Fibroblast of pulmonary artery (primary cell): Measurements from ENCODE around the gene RBM47.

Source experiments
- DNase-seq: peaks from one replicate; pipeline ENCODE4 v3.0.0-alpha.2; 2010; ENCODE audit warnings: low read depth
- H3K4me3 ChIP-seq: replicated peaks from 2 replicates; pipeline ENCODE4 v1.5.1; 2011; ENCODE audit warnings: low read depth, mild to moderate bottlenecking, control low read depth, low read length, moderate library complexity
- TF ChIP-seq, protein P1 (sequence below): IDR thresholded peaks from 2 replicates; pipeline ENCODE4 v1.5.1; 2011; ENCODE audit warnings: mild to moderate bottlenecking, control low read depth, low read length, inconsistent platforms; ENCODE audit errors: missing control alignments

The RBM47 gene

DNA sequence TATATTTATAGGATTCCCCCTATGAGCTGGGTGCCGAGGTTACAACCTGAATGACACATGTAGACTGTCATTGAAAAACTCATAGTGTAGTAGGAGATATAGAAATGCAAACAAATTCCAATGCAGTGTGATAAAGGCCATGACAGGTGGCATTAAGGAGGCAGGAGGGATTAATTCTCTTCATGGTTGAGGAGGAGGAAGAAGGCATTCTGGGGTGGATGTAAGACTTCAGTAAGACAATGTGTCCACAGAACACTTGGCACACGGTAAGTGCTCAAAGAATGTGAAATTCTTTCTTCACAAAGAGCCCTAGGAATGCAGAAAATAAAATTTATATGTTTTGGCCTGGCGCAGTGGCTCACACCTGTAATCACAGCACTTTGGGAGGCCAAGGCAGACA lies 136.5 kb downstream of the RBM47 start:
- DNase-seq: no peak
- H3K4me3 ChIP-seq: no peak overlapping the region
- TF ChIP-seq, protein P1, sequence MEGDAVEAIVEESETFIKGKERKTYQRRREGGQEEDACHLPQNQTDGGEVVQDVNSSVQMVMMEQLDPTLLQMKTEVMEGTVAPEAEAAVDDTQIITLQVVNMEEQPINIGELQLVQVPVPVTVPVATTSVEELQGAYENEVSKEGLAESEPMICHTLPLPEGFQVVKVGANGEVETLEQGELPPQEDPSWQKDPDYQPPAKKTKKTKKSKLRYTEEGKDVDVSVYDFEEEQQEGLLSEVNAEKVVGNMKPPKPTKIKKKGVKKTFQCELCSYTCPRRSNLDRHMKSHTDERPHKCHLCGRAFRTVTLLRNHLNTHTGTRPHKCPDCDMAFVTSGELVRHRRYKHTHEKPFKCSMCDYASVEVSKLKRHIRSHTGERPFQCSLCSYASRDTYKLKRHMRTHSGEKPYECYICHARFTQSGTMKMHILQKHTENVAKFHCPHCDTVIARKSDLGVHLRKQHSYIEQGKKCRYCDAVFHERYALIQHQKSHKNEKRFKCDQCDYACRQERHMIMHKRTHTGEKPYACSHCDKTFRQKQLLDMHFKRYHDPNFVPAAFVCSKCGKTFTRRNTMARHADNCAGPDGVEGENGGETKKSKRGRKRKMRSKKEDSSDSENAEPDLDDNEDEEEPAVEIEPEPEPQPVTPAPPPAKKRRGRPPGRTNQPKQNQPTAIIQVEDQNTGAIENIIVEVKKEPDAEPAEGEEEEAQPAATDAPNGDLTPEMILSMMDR: no peak

DNA sequence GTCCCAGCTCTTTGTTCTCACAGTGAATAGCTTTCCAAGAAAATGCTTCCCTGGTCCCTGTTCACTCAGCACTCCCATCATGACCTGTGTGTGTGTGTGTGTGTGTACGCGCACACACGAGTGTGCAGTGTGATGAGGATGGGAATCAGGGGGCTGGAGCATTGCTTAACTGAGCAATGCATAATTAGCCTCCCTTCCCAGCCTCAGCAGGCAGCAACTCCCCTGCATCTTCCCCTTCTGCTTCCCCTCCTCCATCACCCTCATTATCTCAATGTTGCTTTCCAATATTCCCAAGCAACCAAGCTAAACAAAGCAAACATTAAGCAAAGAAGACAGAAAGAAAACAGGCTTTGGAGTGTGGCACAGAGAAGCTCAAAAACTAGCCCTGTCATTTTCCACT lies 137.0 kb downstream of the RBM47 start:
- TF ChIP-seq, protein P1: no peak
- DNase-seq: no peak
- no peak overlapping the region for H3K4me3 ChIP-seq

DNA sequence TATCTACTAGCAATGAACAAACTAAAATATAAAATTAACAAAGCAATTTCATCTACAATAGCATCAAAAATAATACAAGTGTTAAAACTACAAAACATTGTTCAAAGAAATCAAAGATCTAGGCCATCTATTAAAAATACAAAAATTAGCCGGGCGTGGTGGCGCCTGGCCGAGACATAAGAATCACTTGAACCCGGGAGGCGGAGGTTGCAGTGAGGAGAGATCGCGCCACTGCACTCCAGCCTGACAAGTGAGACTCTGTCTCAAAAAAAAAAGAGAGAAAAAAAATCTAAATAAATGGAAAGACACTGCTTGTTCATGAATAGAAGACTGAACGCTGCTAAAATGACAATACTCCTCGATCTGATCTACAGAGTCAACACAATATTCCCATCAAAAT lies 139.2 kb downstream of the RBM47 start:
- H3K4me3 ChIP-seq: no peak overlapping the region
- DNase-seq: no peak
- TF ChIP-seq, protein P1: no peak

DNA sequence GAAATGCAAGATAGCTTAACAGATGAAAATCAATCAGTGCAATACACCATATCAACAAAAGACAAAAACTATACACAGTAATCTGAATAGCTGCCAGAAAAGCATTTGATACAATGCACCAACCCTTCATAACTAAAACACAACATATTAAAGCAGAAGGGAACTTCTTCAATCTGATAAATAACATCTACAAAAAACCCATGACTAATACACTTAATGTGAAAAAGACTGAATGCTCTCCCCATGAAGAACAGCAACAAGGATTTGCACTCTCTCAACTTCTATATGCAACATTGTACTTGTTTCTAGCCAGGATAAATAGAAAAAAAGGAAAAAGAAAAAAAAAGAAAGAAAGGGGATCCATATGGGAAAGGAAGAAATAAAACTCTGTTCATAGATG lies 139.7 kb downstream of the RBM47 start:
- no peak for DNase-seq
- TF ChIP-seq, protein P1: no peak
- no peak overlapping the region for H3K4me3 ChIP-seq

DNA sequence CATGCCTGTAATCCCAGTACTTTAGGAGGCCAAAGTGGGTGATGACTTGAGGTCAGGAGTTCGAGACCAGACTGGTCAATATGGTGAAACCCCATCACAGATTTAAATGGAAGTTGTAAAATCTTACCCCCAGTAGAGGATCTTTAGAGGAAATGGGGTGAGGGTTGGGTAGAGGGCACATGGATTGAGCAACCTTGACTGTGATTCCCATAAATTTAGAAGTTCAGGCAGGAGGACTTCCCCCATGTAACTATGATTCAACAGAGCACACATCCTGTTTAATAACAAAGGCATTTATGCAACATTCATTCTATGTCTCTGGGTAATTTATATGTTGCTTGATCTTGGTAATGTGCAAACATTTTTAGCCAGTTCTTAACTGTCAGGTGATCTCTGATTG lies 143.1 kb downstream of the RBM47 start:
- TF ChIP-seq, protein P1: no peak
- no peak overlapping the region for H3K4me3 ChIP-seq
- DNase-seq: peak; percentile 81

DNA sequence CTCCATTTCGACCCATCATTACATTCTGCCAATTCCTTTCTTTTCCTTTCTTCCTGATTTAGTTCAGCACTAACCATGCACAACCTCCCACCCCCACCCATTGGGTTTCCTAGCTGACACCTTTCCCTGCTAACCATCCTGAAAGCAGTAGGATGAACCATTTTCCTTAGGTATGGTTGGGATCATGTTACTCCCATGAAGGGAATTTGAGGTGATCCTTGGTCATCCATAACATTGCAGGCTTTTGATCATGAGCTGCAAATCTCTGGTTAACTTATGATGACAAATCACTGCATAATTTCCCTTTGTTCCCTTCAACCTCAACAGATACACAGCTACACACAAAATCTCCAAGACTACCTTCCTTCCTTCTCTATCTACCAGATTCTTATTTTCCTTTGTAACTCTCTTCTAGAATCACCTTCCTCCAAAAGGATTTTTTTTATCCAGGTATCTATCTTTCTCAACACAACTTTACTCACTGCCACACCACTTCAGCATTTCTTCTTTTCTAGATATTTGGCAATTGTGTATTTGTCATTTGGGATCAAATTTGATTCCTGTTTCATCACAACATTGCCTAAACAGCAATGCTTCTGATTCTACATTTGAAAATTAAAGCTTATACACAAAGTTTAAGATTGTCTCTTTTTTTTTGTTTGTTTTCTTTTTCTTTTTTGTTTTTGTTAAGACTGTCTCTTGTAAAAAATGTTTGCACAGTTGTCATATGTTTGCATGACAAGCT lies 145.1 kb downstream of the RBM47 start:
- DNase-seq: no peak
- TF ChIP-seq, protein P1: no peak
- H3K4me3 ChIP-seq: no peak overlapping the region
